Fibroblast of villous mesenchyme (primary cell): ENCODE measurements around the gene SCAF4. TPM values are rescaled to one million over a fixed set of nuclear protein-coding genes. Genes with fewer than 3 reads are reported as not detected.

Experiments
- DNase-seq: peaks from one replicate; pipeline ENCODE4 v3.0.0-alpha.2; 2010; ENCODE audit warnings: low read depth
- H3K4me3 ChIP-seq: 2 replicates; pipeline ENCODE4 v1.5.1; 2011; ENCODE audit warnings: low read depth, mild to moderate bottlenecking, low read length
- total RNA-seq: library from RNA; depleted of rRNA; stranded (reverse); fragments of >200 nt; gene quantifications from 2 replicates; pipeline ENCODE4 v1.2.3, GENCODE V29; 2012
- TF ChIP-seq, protein P1 (sequence below): IDR thresholded peaks from 2 replicates; pipeline ENCODE4 v1.5.1; 2012; ENCODE audit warnings: low read depth, mild to moderate bottlenecking, low read length; ENCODE audit not compliant: insufficient read depth

Gene SCAF4
- total RNA-seq, 1 donor, result 9.1 TPM

GRCh38 chr21:31700040-31700439 lies 31.9 kb downstream of the SCAF4 start:
- H3K4me3 ChIP-seq, result no peak overlapping the region
- DNase-seq, result no peak
- TF ChIP-seq, protein P1, sequence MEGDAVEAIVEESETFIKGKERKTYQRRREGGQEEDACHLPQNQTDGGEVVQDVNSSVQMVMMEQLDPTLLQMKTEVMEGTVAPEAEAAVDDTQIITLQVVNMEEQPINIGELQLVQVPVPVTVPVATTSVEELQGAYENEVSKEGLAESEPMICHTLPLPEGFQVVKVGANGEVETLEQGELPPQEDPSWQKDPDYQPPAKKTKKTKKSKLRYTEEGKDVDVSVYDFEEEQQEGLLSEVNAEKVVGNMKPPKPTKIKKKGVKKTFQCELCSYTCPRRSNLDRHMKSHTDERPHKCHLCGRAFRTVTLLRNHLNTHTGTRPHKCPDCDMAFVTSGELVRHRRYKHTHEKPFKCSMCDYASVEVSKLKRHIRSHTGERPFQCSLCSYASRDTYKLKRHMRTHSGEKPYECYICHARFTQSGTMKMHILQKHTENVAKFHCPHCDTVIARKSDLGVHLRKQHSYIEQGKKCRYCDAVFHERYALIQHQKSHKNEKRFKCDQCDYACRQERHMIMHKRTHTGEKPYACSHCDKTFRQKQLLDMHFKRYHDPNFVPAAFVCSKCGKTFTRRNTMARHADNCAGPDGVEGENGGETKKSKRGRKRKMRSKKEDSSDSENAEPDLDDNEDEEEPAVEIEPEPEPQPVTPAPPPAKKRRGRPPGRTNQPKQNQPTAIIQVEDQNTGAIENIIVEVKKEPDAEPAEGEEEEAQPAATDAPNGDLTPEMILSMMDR, result no peak

GRCh38 chr21:31698461-31698860 lies 33.5 kb downstream of the SCAF4 start:
- H3K4me3 ChIP-seq, result no peak overlapping the region
- TF ChIP-seq, protein P1, result no peak
- no peak for DNase-seq

DNA sequence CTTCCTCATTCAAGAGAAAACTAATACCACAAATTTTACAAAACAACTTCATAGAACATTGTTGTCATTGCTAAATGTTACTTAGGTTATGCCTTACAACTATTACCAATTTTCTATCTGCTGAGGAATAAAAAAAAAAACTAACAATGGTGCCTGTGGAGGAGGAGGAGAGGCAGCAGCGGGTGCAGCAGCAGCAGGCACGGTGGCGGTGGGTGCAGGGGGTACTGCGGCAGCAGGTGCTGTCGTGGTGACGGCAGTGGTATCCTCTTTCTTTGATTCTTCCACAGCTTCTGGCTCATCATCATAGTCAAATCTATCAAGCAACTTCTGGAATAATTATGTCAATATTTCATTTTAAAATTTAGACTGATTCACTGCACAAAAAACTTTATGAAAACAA lies 35.5 kb downstream of the SCAF4 start:
- no peak for DNase-seq
- H3K4me3 ChIP-seq, result no peak overlapping the region
- TF ChIP-seq, protein P1, result no peak

DNA sequence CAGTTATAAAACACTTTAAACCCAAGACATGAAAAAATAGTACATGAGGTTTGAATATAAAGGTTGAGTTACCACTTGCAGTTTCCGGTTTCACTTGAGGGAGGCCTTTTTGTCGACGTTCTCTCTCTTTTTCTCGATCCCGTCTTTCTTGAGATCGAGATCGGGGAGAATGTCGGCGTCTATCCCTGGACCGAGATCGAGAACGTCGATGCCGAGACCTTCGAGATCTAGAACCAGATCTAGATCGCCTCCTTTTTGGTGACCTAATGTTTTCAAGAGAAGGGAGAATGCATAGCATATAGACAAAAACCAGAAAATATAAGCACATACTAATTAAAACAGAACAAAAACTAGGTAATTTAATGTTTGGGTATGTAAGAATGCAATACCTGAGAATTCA lies 38.7 kb downstream of the SCAF4 start:
- TF ChIP-seq, protein P1, result no peak

GRCh38 chr21:31688603-31689368 lies 43.1 kb downstream of the SCAF4 start:
- TF ChIP-seq, protein P1, result no peak
- no peak for DNase-seq

More for the DNA sequence above, 38.7 kb downstream of the SCAF4 start:
- no peak overlapping the region for H3K4me3 ChIP-seq
- no peak for DNase-seq

DNA sequence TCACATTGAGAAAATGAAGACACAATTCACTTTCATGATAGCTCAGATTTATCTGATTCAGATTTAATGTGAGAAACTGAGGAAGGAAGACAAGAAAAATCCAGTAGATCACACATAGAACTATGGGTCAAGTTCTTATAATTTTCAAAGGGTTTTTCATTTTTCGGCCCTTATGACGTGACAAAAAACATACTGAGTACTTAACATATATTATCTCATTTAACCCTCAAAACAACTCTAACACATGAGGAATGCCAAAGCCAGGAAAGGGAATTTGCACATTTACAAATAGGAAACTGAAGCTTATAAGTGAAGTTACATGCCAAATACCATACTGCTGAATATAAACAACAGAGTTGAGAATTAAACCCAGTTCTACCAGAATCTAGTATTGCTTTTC lies 44.8 kb downstream of the SCAF4 start:
- no peak overlapping the region for H3K4me3 ChIP-seq
- no peak for DNase-seq
- TF ChIP-seq, protein P1, result no peak

More at GRCh38 chr21:31688603-31689368, 43.1 kb downstream of the SCAF4 start:
- H3K4me3 ChIP-seq, result no peak overlapping the region
